Measurements from ENCODE around the gene LAGE3. TPM values are rescaled to one million over a fixed set of nuclear protein-coding genes. Genes with fewer than 3 reads are reported as not detected.

Gene LAGE3
- total and polyA plus RNA-seq, 2 of the 13 experiments (the other 11 are each of a cell fraction or from before 2014, with no cell fraction given), result 7.6 to 12.7 TPM

- TF ChIP-seq ZBTB10 (CRISPR knock-in tag; IDR thresholded peaks at IDR 0.05; ENCODE audit: borderline replicate concordance), result no peak
- no peak for TF ChIP-seq ZNF143 (CRISPR knock-in tag; IDR thresholded peaks at IDR 0.05)
- TF ChIP-seq NFYB (CRISPR knock-in tag; IDR thresholded peaks at IDR 0.05), result peak; percentile 95
- peak; percentile 50; the same call in 1 of the 2 replicates for TF ChIP-seq POLR2G (IDR thresholded peaks at IDR 0.05; ENCODE audit: low read depth, low read length)
- TF ChIP-seq, protein P1, sequence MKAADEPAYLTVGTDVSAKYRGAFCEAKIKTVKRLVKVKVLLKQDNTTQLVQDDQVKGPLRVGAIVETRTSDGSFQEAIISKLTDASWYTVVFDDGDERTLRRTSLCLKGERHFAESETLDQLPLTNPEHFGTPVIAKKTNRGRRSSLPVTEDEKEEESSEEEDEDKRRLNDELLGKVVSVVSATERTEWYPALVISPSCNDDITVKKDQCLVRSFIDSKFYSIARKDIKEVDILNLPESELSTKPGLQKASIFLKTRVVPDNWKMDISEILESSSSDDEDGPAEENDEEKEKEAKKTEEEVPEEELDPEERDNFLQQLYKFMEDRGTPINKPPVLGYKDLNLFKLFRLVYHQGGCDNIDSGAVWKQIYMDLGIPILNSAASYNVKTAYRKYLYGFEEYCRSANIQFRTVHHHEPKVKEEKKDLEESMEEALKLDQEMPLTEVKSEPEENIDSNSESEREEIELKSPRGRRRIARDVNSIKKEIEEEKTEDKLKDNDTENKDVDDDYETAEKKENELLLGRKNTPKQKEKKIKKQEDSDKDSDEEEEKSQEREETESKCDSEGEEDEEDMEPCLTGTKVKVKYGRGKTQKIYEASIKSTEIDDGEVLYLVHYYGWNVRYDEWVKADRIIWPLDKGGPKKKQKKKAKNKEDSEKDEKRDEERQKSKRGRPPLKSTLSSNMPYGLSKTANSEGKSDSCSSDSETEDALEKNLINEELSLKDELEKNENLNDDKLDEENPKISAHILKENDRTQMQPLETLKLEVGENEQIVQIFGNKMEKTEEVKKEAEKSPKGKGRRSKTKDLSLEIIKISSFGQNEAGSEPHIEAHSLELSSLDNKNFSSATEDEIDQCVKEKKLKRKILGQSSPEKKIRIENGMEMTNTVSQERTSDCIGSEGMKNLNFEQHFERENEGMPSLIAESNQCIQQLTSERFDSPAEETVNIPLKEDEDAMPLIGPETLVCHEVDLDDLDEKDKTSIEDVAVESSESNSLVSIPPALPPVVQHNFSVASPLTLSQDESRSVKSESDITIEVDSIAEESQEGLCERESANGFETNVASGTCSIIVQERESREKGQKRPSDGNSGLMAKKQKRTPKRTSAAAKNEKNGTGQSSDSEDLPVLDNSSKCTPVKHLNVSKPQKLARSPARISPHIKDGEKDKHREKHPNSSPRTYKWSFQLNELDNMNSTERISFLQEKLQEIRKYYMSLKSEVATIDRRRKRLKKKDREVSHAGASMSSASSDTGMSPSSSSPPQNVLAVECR (CRISPR knock-in tag; IDR thresholded peaks at IDR 0.05; ENCODE audit: borderline replicate concordance), result peak; percentile 92
- TF ChIP-seq CHCHD3 (CRISPR knock-in tag; IDR thresholded peaks at IDR 0.05), result 0 out of 2 replicates have a peak, but pooled peaks have one; percentile 24
- 0 out of 2 replicates have a peak, but pooled peaks have one; percentile 23 for TF ChIP-seq ARNTL (CRISPR knock-in tag; IDR thresholded peaks at IDR 0.05)
- TF ChIP-seq, protein P2, sequence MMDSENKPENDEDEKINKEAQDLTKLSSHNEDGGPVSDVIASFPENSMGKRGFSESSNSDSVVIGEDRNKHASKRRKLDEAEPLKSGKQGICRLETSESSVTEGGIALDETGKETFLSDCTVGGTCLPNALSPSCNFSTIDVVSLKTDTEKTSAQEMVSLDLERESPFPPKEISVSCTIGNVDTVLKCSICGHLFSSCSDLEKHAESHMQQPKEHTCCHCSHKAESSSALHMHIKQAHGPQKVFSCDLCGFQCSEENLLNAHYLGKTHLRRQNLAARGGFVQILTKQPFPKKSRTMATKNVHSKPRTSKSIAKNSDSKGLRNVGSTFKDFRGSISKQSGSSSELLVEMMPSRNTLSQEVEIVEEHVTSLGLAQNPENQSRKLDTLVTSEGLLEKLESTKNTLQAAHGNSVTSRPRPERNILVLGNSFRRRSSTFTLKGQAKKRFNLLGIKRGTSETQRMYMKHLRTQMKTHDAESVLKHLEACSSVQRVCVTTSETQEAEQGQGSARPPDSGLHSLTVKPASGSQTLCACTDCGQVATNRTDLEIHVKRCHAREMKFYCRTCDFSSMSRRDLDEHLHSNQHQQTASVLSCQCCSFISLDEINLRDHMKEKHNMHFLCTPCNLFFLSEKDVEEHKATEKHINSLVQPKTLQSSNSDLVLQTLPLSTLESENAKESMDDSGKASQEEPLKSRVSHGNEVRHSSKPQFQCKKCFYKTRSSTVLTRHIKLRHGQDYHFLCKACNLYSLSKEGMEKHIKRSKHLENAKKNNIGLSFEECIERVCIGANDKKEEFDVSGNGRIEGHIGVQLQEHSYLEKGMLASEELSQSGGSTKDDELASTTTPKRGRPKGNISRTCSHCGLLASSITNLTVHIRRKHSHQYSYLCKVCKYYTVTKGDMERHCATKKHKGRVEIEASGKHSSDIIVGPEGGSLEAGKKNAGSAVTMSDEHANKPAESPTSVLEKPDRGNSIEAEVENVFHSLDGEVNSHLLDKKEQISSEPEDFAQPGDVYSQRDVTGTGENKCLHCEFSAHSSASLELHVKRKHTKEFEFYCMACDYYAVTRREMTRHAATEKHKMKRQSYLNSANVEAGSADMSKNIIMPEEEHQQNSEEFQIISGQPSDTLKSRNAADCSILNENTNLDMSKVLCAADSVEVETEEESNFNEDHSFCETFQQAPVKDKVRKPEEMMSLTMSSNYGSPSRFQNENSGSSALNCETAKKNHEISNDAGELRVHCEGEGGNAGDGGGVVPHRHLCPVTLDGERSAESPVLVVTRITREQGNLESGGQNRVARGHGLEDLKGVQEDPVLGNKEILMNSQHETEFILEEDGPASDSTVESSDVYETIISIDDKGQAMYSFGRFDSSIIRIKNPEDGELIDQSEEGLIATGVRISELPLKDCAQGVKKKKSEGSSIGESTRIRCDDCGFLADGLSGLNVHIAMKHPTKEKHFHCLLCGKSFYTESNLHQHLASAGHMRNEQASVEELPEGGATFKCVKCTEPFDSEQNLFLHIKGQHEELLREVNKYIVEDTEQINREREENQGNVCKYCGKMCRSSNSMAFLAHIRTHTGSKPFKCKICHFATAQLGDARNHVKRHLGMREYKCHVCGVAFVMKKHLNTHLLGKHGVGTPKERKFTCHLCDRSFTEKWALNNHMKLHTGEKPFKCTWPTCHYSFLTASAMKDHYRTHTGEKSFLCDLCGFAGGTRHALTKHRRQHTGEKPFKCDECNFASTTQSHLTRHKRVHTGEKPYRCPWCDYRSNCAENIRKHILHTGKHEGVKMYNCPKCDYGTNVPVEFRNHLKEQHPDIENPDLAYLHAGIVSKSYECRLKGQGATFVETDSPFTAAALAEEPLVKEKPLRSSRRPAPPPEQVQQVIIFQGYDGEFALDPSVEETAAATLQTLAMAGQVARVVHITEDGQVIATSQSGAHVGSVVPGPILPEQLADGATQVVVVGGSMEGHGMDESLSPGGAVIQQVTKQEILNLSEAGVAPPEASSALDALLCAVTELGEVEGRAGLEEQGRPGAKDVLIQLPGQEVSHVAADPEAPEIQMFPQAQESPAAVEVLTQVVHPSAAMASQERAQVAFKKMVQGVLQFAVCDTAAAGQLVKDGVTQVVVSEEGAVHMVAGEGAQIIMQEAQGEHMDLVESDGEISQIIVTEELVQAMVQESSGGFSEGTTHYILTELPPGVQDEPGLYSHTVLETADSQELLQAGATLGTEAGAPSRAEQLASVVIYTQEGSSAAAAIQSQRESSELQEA (CRISPR knock-in tag; IDR thresholded peaks at IDR 0.05; ENCODE audit: not compliant biosample characterization), result no peak
- peak; percentile 35; the same call in 1 of the 2 replicates for TF ChIP-seq TBX2 (CRISPR knock-in tag; IDR thresholded peaks at IDR 0.05; ENCODE audit: borderline replicate concordance)
Observed at GRCh38 chrX:154428176-154429171, 50.6 kb downstream of the LAGE3 start, which contains the start of gene ATP6AP1 (continued).
